ENCODE data around the gene ATP8A2.

GRCh38 chr13:26062853-26063444 lies 691.2 kb downstream of the ATP8A2 start:
- TF ChIP-seq CTCF (conservative IDR thresholded peaks at IDR 0.05; ENCODE audit: low read length): peak; percentile 86
- no peak for TF ChIP-seq EZH2phosphoT487 (IDR thresholded peaks at IDR 0.05; ENCODE audit: borderline replicate concordance, low read depth, low read length)

Data from OCI-LY7 (cell line).